Jurkat, Clone E6-1 (cell line): ENCODE results near the gene SLC2A6.

Experiments
- DNase-seq: peaks from one replicate; pipeline ENCODE4 v3.0.0-alpha.2; 2011; ENCODE audit warnings: low read depth, low spot score
- H3K4me3 ChIP-seq: 2 replicates; pipeline ENCODE4 v1.5.1; 2011; ENCODE audit warnings: mild to moderate bottlenecking, low read length, control low read depth, moderate library complexity

The SLC2A6 gene

GRCh38 chr9:133468374-133468773 is 10.5 kb downstream of the SLC2A6 start:
- no peak for DNase-seq
- no peak overlapping the region for H3K4me3 ChIP-seq

GRCh38 chr9:133467101-133467500 is 11.8 kb downstream of the SLC2A6 start:
- DNase-seq = no peak
- H3K4me3 ChIP-seq = no peak overlapping the region

GRCh38 chr9:133465984-133466383 is 12.9 kb downstream of the SLC2A6 start:
- no peak for DNase-seq
- no peak overlapping the region for H3K4me3 ChIP-seq

GRCh38 chr9:133464638-133465037 is 14.3 kb downstream of the SLC2A6 start:
- H3K4me3 ChIP-seq = no peak overlapping the region
- DNase-seq = no peak

GRCh38 chr9:133463864-133464615 is 14.9 kb downstream of the SLC2A6 start:
- H3K4me3 ChIP-seq = no peak overlapping the region
- DNase-seq = no peak

- no peak overlapping the region for H3K4me3 ChIP-seq
- DNase-seq = no peak
Observed at GRCh38 chr9:133463234-133463863, 15.6 kb downstream of the SLC2A6 start.

- DNase-seq = no peak
Observed at GRCh38 chr9:133461975-133462374, 16.9 kb downstream of the SLC2A6 start.

GRCh38 chr9:133460405-133461175 is 18.3 kb downstream of the SLC2A6 start:
- DNase-seq = no peak
- peak overlapping the region; percentile 65 for H3K4me3 ChIP-seq

More at GRCh38 chr9:133461975-133462374, 16.9 kb downstream of the SLC2A6 start:
- H3K4me3 ChIP-seq = no peak overlapping the region

GRCh38 chr9:133459476-133460404 is 19.2 kb downstream of the SLC2A6 start, which contains the start of gene CACFD1:
Gene CACFD1 (plus strand): TSS chr9:133459978. CDS start chr9:133460067, 89 bp downstream.
- peak within 1 kb of the TSS; percentile 65 for H3K4me3 ChIP-seq
- DNase-seq = peak; percentile 94

- H3K4me3 ChIP-seq = peak overlapping the region; percentile 65
- DNase-seq = no peak
Observed at GRCh38 chr9:133458643-133459312, 20.1 kb downstream of the SLC2A6 start.

- no peak for DNase-seq
- H3K4me3 ChIP-seq = no peak overlapping the region
Observed at GRCh38 chr9:133457748-133458147, 21.2 kb downstream of the SLC2A6 start.

GRCh38 chr9:133457233-133457632 is 21.7 kb downstream of the SLC2A6 start:
- DNase-seq = no peak
- no peak overlapping the region for H3K4me3 ChIP-seq

- no peak for DNase-seq
Observed at GRCh38 chr9:133456409-133456808, 22.5 kb downstream of the SLC2A6 start.

GRCh38 chr9:133455936-133456335 is 23.0 kb downstream of the SLC2A6 start:
- no peak overlapping the region for H3K4me3 ChIP-seq
- no peak for DNase-seq

More at GRCh38 chr9:133456409-133456808, 22.5 kb downstream of the SLC2A6 start:
- H3K4me3 ChIP-seq = no peak overlapping the region

- H3K4me3 ChIP-seq = no peak overlapping the region
Observed at GRCh38 chr9:133454943-133455673, 23.8 kb downstream of the SLC2A6 start.

GRCh38 chr9:133454325-133454724 is 24.6 kb downstream of the SLC2A6 start:
- H3K4me3 ChIP-seq = no peak overlapping the region
- no peak for DNase-seq

More at GRCh38 chr9:133454943-133455673, 23.8 kb downstream of the SLC2A6 start:
- DNase-seq = no peak

GRCh38 chr9:133453651-133454050 is 25.2 kb downstream of the SLC2A6 start:
- DNase-seq = no peak
- no peak overlapping the region for H3K4me3 ChIP-seq

GRCh38 chr9:133452562-133452961 is 26.3 kb downstream of the SLC2A6 start:
- no peak overlapping the region for H3K4me3 ChIP-seq
- DNase-seq = no peak
